Peyer's patch (tissue), 4 donors: Measurements from ENCODE around the gene ENOPH1. TPM values are rescaled to one million over a fixed set of nuclear protein-coding genes. Genes with fewer than 3 reads are reported as not detected.

Experiments
- DNase-seq, 3 donors: peaks; one replicate each; pipeline ENCODE4 v3.0.0-alpha.2; 2017 to 2019
- H3K27ac ChIP-seq, 4 donors: fragments of 200-600 bp; sonication (generic); one replicate each; pipeline ENCODE4 v1.5.1; 2016 to 2019
- H3K27me3 ChIP-seq, 2 donors: fragments of 200-600 bp; sonication (generic); one replicate each; pipeline ENCODE4 v1.5.1; 2019
- H3K36me3 ChIP-seq, 3 donors: fragments of 200-600 bp; sonication (generic); one replicate each; pipeline ENCODE4 v1.5.1; 2016 to 2019
- H3K4me1 ChIP-seq, 4 donors: fragments of 200-600 bp; sonication (generic); one replicate each; pipeline ENCODE4 v1.5.1; 2016 to 2019
- H3K4me3 ChIP-seq, 4 donors: fragments of 200-600 bp; sonication (generic); 1 replicate in 3 of 4; 2 replicates in 1 of 4; pipeline ENCODE4 v1.5.1; 2016 to 2019; ENCODE audit warnings: mild to moderate bottlenecking in 1 of 4
- H3K9me3 ChIP-seq, 4 donors: fragments of 200-600 bp; sonication (generic); one replicate each; pipeline ENCODE4 v1.5.1; 2016 to 2019; ENCODE audit warnings: mild to moderate bottlenecking in 1 of 4
- CTCF ChIP-seq, 6 experiments: fragments of 450-650 bp in 4 of 6; fragments of 200-600 bp in 2 of 6; sonication (generic) in 1 of 6; IDR thresholded peaks; one replicate each; pipeline ENCODE4 v1.5.1; 2017 to 2019; ENCODE audit warnings: antibody characterized with exemption in 6 of 6, mild to moderate bottlenecking in 3 of 6, moderate library complexity in 1 of 6
- POLR2A ChIP-seq, 2 donors: fragments of 450-650 bp; IDR thresholded peaks; one replicate each; pipeline ENCODE4 v1.5.1; 2017; ENCODE audit warnings: antibody characterized with exemption in 2 of 2, mild to moderate bottlenecking in 2 of 2, moderate library complexity in 2 of 2
- total RNA-seq, 4 donors: library from RNA; depleted of rRNA; stranded (reverse); fragments of >200 nt; gene quantifications; one replicate each; pipeline ENCODE4 v1.1.0, GENCODE V29; 2016

The ENOPH1 gene
- total RNA-seq, 4 donors from 2014 or later = 8.2 to 18.6 (median 15.2) TPM

- H3K36me3 ChIP-seq = peaks cover 0 to 41% (median 0%) of the 10 kb centered on the region in 3 donors
- H3K27ac ChIP-seq = no peak overlapping the region
- no peak overlapping the region for H3K4me3 ChIP-seq
- no peaks in the 10 kb centered on the region for H3K9me3 ChIP-seq
- DNase-seq = no peak
- TF ChIP-seq POLR2A (IDR thresholded peaks at IDR 0.05) (no peak), CTCF (IDR thresholded peaks at IDR 0.05) (no peak)
- no peaks in the 10 kb centered on the region for H3K27me3 ChIP-seq
- no peaks in the 10 kb centered on the region for H3K4me1 ChIP-seq
Measured at GRCh38 chr4:82447886-82448285, 17.5 kb downstream of the ENOPH1 start.

- no peaks in the 10 kb centered on the region for H3K4me1 ChIP-seq
- DNase-seq = no peak
- peaks cover 0 to 60% (median 0%) of the 10 kb centered on the region in 3 donors for H3K36me3 ChIP-seq
- no peak overlapping the region for H3K27ac ChIP-seq
- H3K9me3 ChIP-seq = no peaks in the 10 kb centered on the region
- H3K27me3 ChIP-seq = no peaks in the 10 kb centered on the region
- no peak overlapping the region for H3K4me3 ChIP-seq
- TF ChIP-seq POLR2A (IDR thresholded peaks at IDR 0.05) (no peak), CTCF (IDR thresholded peaks at IDR 0.05) (no peak)
Measured at GRCh38 chr4:82450966-82451755, 20.8 kb downstream of the ENOPH1 start.

GRCh38 chr4:82452026-82452425 is 21.6 kb downstream of the ENOPH1 start:
- Histone ChIP-seq H3K4me3 (no peak overlapping the region), H3K36me3 (peaks cover 0 to 69% (median 0%) of the 10 kb centered on the region in 3 donors), H3K27ac (no peak overlapping the region), H3K9me3 (no peaks in the 10 kb centered on the region), H3K27me3 (no peaks in the 10 kb centered on the region), H3K4me1 (no peaks in the 10 kb centered on the region)
- TF ChIP-seq CTCF (IDR thresholded peaks at IDR 0.05) (no peak), POLR2A (IDR thresholded peaks at IDR 0.05) (no peak)
- no peak for DNase-seq

DNA sequence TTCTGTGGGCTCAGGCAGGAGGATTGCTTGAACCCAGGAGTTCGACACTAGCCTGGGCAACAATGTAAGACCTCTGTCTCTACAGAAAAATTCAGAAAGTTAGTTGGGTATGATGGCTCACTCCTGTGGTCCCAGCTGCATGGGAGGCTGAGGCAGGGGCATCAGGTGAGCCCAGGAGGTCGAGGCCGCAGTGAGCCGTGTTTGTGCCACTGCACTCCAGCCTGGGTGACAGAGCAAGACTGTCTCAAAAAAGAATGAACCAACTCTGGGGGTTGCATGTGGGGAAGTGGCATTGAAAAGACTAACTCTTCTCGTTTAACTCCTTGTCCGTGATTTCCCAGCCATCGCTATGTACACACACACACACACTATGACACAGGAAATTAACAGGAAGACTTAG is 26.9 kb downstream of the ENOPH1 start:
- Histone ChIP-seq H3K4me3 (no peak overlapping the region), H3K9me3 (no peaks in the 10 kb centered on the region), H3K27me3 (no peaks in the 10 kb centered on the region), H3K36me3 (peaks cover 0 to 62% (median 0%) of the 10 kb centered on the region in 3 donors), H3K4me1 (peaks cover 0 to 3% (median 0%) of the 10 kb centered on the region in 4 donors), H3K27ac (no peak overlapping the region)
- no peak for DNase-seq
- no peak for TF ChIP-seq CTCF (IDR thresholded peaks at IDR 0.05)
- no peak for TF ChIP-seq POLR2A (IDR thresholded peaks at IDR 0.05)

DNA sequence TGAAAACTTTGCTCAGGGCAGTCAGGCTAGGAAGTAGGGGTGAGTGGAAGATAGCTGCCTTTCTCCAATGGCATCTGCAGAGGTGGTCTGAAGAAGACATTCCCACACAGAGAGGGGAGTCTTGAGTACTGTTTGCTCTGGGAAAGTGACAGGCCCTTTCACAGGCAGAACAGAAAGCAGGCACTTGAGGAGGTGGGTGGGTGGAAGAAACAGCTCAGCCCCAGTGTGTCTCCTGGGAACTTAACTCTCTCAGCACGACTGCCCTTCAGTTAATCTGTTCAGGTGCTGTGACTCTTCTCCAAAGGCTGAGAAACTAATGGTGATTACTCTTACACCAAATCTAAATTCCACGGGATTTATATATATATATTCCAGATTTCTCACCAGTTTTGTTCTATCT is 28.3 kb downstream of the ENOPH1 start:
- H3K27me3 ChIP-seq = no peaks in the 10 kb centered on the region
- no peak for DNase-seq
- H3K4me1 ChIP-seq = peaks cover 0 to 10% (median 0%) of the 10 kb centered on the region in 4 donors
- H3K9me3 ChIP-seq = no peaks in the 10 kb centered on the region
- H3K36me3 ChIP-seq = peaks cover 0 to 48% (median 0%) of the 10 kb centered on the region in 3 donors
- TF ChIP-seq CTCF (IDR thresholded peaks at IDR 0.05) (no peak), POLR2A (IDR thresholded peaks at IDR 0.05) (no peak)
- no peak overlapping the region for H3K27ac ChIP-seq
- H3K4me3 ChIP-seq = no peak overlapping the region
